Stimulated activated CD4-positive, alpha-beta T cell treated with anti-CD3 and anti-CD28 coated beads, TNF-alpha, amount 100 ng/mL, for 4 hours (primary cell): ENCODE results near the gene PPP2R1B.
A peak's percentile ranks its signal among the peaks of the same experiment; 100 is the strongest.
"Not testable (repeated sequence)": the region's sequence is repeated elsewhere in the genome, so short reads cannot be mapped to it uniquely, and the experiment has no call there.

ENCODE experiments used
- DNase-seq, 3 experiments: peaks; one replicate each; pipeline ENCODE4 v3.0.0-alpha.2; 2020; ENCODE audit warnings: low read depth in 3 of 3

PPP2R1B gene

DNA sequence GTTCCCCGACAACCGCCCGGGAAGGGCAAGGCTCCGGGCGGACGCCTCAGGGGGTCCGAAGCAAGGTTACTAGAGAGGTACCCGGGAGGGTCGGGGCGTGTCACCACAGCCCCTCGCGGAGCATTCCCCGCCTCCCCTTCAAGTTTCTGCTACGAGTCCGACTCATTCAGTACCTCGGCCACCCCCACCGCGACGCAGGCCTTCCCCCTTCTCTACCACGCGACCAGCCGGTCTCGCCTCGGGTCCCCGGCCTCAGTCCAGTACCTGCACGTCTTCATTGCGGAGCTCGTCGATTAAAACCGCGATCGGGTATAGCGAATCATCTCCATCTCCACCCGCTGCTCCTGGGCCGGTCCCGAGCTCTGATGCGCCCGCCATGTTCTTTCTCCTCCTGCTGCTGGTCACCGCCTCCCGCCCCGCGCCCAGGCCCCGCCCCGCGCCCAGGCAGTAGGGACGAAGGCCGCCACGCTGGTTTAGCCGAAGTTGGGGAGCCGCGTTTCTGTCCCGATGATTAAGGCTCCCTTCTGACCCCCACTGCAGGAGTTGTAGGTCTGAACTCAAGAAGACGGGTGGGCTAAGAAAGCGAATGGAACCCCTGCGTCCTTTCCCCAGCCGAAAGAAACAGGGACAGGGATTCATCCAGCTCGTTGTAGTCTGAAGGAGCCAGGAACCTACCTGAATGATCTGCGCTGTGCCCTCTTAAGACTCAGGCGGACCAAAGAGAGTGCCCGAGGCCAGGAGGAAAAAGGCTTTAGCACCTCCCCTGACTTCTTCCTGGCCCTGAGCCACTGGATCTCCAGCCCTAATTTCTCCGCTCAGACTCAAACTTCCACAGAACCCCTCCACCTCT, at the start of gene PPP2R1B:
Gene PPP2R1B, minus strand, starts transcription at position 406 of the 850 bp plus-strand sequence. Its CDS starts 28 bp downstream, at position 378.
- peak; percentile 50 to 64 (median 55) for DNase-seq

GRCh38 chr11:111815489-111815888, 49.3 kb upstream of the PPP2R1B start:
- DNase-seq = no peak

- no peak for DNase-seq
Observed at GRCh38 chr11:111814557-111815320, 48.5 kb upstream of the PPP2R1B start.

GRCh38 chr11:111814106-111814505, 47.9 kb upstream of the PPP2R1B start:
- DNase-seq = no peak

GRCh38 chr11:111812211-111812610, 46.0 kb upstream of the PPP2R1B start:
- no peak for DNase-seq

DNA sequence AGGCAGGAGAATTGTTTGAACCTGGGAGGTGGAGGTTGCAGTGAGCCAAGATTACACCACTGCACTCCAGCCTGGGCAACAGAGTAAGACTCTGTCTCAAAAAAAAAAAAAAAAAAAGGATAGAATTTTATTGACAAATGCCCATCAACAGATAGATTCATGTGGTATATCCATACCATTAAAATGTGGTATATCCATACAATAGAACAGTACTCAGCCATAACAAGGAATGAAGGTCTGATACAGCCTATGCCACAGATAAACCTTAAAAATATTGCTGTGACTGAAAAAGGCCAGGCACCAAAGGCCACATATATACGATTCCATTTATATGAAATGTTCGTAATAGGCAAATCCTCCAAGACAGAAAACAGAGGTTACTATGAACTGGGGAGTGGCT, 45.3 kb upstream of the PPP2R1B start:
- DNase-seq = no peak

DNA sequence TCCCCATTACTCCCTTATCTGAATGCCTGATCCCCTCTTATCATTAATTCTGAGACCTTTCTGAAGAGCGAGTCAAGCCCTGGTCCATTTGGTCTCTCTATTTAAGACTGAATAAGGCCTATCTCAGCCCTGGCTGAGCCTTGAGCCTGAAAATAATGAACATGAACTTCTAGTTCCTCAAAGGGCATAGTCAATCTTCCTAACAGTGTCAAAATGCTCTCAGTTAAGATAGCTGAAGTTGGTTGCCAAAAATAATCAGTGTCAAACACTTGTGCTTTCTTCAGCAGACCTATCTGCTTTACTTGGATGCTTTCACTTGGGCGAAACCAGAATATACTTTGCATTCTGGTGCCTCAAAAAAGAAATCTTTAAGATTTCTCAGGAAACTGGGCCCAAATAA, 42.6 kb upstream of the PPP2R1B start:
- DNase-seq = no peak

DNA sequence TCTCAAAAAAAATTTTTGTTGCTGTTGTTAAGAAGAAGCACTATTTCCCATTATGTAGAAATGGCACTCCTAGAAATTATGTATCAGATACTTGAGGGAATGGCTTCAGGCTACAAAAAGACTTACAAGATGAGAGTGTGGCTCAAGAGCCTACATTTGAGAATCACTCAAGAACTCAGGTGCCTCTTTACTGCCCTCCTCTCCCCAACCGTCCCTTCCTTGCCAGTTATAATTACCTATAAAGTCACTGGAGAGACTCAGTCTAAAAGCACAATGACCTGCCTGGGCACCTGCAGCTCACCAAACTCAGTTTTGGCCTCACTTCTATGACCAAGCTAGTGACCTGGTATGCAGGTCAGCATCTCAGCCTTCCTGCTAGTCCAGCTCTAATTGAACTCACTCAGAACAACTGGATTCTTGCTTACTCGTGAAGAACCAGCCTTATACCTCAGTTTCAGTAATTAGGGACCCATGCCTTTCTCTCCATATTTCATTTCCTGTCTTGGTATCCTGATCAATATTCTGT, 41.9 kb upstream of the PPP2R1B start:
- DNase-seq = no peak

- no peak for DNase-seq
Observed at GRCh38 chr11:111807076-111807475, 40.9 kb upstream of the PPP2R1B start.

DNA sequence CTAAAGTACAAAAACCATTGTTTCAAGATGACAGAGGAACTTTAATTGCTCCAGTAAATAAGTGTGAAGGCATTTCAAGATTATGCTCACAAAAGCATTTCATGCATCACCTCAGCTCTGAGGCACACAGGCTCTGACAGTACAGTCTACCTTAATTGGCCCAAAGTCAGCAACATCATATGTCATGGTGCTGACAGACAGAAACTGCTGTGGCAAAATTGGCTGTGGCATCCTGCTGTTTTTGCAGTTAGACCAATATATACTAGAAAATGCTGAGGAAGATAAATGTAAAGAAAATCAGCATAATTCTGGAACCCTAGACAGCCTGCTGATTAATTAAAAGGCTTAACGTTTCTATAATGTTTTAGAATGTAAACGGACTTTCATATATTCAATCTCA, 34.9 kb upstream of the PPP2R1B start:
- no peak for DNase-seq

DNA sequence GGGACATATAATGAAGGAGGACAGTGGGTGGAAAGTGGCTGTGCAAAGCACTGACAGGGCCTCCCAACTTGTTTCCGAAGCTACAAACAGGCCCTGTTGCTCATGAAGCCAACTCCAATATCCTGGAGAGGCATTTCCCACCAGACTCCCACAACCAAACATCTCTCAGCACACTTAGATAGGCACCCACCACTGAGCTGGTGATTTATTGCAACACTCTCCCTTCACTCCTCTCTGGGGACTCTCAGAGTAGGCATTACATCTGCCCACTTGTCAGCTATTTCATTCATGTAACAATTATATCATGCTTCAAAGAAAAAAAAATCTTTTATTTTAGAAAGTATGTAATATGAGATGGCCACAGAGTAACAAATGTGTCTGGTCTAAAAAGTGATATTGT, 32.1 kb upstream of the PPP2R1B start:
- no peak for DNase-seq

DNA sequence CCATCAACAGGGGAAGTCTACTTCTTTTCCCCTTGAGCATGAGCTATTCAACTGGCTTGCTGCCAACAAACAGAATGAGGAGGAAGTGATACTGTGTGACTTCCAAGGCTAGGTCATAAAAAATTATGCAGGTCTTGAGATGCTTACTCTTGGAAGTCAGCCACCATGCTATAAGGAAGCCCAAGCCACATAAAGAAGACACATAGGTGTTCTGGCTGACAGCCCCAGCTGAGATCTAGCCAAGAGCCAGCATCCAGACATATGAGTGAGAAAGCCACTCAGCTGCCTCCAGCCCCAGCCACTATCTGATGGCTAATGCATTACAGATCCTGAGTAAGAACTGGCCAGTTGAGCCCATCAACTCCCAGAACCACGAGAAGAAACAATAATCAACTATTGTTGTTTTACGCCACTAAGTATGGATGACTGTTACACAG, 31.0 kb upstream of the PPP2R1B start:
- DNase-seq = no peak

GRCh38 chr11:111796696-111797095, 30.5 kb upstream of the PPP2R1B start:
- DNase-seq = no peak

GRCh38 chr11:111795334-111795985, 29.3 kb upstream of the PPP2R1B start:
- DNase-seq = no peak

GRCh38 chr11:111793863-111794262, 27.7 kb upstream of the PPP2R1B start:
- no peak for DNase-seq

- DNase-seq = no peak
Observed at GRCh38 chr11:111792955-111793500, 26.8 kb upstream of the PPP2R1B start.

DNA sequence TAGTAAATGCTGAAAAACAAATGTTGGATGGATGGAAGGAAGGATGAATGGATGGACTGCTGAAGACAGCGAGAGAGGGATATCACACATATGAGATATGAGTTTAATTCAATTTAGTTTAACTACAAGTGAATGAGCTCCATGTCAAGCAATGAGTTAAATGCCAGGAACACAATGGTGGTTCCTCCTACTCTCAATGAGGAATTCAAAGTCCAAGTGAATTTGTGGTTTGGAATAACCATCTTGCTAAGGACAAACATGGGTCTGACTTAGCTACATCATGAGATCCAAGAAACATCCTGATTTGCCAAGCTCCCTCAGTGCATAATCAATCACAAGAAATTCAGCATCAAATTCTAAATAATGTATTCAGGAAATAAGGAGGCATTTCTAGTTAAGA, 26.1 kb upstream of the PPP2R1B start:
- no peak for DNase-seq

GRCh38 chr11:111788464-111788863, 22.3 kb upstream of the PPP2R1B start:
- no peak for DNase-seq

DNA sequence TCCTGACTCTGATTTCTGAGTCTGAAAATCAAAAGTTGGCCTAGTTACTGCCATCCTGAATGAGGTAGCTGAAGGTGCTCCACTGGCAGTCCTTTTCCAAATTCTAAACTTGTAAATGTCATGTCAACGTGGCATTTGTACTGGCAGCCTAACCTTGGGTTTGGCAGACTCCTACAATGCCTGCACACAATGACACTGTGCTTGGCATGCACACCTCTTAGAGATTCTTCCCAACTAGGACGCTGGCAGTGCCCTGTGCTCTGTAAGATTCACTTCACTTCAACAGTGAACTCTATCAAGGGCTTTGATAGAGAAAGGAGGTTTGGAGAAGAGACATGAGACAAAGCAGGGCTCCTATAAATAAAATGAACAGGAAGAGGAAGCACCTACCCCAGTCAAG, 21.9 kb upstream of the PPP2R1B start:
- DNase-seq = no peak

GRCh38 chr11:111785886-111786412, 19.8 kb upstream of the PPP2R1B start:
- no peak for DNase-seq

DNA sequence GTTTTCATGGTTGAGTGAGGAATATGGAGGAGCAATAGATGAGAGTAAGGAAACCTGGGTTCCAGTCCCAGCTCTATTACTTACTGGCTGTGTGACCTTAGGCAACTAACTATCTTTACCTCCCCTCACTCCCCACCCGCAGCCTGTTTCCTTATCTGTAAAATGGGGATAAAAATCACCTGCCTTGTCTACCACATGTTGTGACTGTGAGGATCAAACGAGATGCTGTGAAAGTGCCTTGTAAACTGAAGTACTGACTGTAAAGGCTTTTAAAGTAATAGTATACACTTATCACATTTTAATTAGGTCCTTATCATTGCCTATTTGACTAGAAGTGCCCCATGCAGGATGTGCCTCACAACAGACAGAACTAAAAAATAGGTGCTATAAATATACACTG, 18.9 kb upstream of the PPP2R1B start:
- DNase-seq = no peak

- not testable (repeated sequence) for DNase-seq
Observed at GRCh38 chr11:111784311-111784710, 18.1 kb upstream of the PPP2R1B start.
